ENCODE data around the gene INPP4A.

Gene INPP4A

GRCh38 chr2:98569197-98569793 is 124.6 kb downstream of the INPP4A start:
- Histone ChIP-seq H3K9me3 (ENCODE audit: control insufficient read depth, low read length) (no peaks in the 10 kb centered on the region), H3K4me3 (ENCODE audit: insufficient read depth, low read depth, low read length) (no peak overlapping the region), H3K4me1 (ENCODE audit: control insufficient read depth, insufficient read depth, low read length) (no peaks in the 10 kb centered on the region), H3K36me3 (ENCODE audit: control insufficient read depth, insufficient read depth, low read length) (no peaks in the 10 kb centered on the region), H3K27me3 (ENCODE audit: control insufficient read depth, insufficient read depth, low read length, poor library complexity, severe bottlenecking) (no peaks in the 10 kb centered on the region), H3K27ac (ENCODE audit: insufficient read depth, low read depth, low read length, poor library complexity, severe bottlenecking) (no peak overlapping the region)
- 71% methylated on average over 19 of the region's 19 CpGs for WGBS, 2 experiments

- WGBS, 2 experiments: 94 to 95% methylated on average over 13 of the region's 13 CpGs
Observed at GRCh38 chr2:98569915-98570314, 125.3 kb downstream of the INPP4A start.

GRCh38 chr2:98570356-98570755 is 125.7 kb downstream of the INPP4A start:
- 92 to 96% methylated on average over 5 of the region's 5 CpGs for WGBS, 2 experiments
- no peaks in the 10 kb centered on the region for H3K36me3 ChIP-seq (ENCODE audit: control insufficient read depth, insufficient read depth, low read length)

More at GRCh38 chr2:98569915-98570314, 125.3 kb downstream of the INPP4A start:
- Histone ChIP-seq H3K9me3 (ENCODE audit: control insufficient read depth, low read length) (no peaks in the 10 kb centered on the region), H3K27ac (ENCODE audit: insufficient read depth, low read depth, low read length, poor library complexity, severe bottlenecking) (no peak overlapping the region), H3K4me1 (ENCODE audit: control insufficient read depth, insufficient read depth, low read length) (no peaks in the 10 kb centered on the region), H3K36me3 (ENCODE audit: control insufficient read depth, insufficient read depth, low read length) (no peaks in the 10 kb centered on the region), H3K27me3 (ENCODE audit: control insufficient read depth, insufficient read depth, low read length, poor library complexity, severe bottlenecking) (no peaks in the 10 kb centered on the region), H3K4me3 (ENCODE audit: insufficient read depth, low read depth, low read length) (no peak overlapping the region)

GRCh38 chr2:98571121-98571701 is 126.6 kb downstream of the INPP4A start:
- Histone ChIP-seq H3K36me3 (ENCODE audit: control insufficient read depth, insufficient read depth, low read length) (no peaks in the 10 kb centered on the region), H3K4me3 (ENCODE audit: insufficient read depth, low read depth, low read length) (no peak overlapping the region), H3K9me3 (ENCODE audit: control insufficient read depth, low read length) (no peaks in the 10 kb centered on the region), H3K4me1 (ENCODE audit: control insufficient read depth, insufficient read depth, low read length) (no peaks in the 10 kb centered on the region), H3K27me3 (ENCODE audit: control insufficient read depth, insufficient read depth, low read length, poor library complexity, severe bottlenecking) (no peaks in the 10 kb centered on the region), H3K27ac (ENCODE audit: insufficient read depth, low read depth, low read length, poor library complexity, severe bottlenecking) (no peak overlapping the region)
- 92 to 93% methylated on average over 13 of the region's 13 CpGs for WGBS, 2 experiments

More at GRCh38 chr2:98570356-98570755, 125.7 kb downstream of the INPP4A start:
- H3K27ac ChIP-seq (ENCODE audit: insufficient read depth, low read depth, low read length, poor library complexity, severe bottlenecking): no peak overlapping the region
- H3K4me3 ChIP-seq (ENCODE audit: insufficient read depth, low read depth, low read length): no peak overlapping the region
- no peaks in the 10 kb centered on the region for H3K4me1 ChIP-seq (ENCODE audit: control insufficient read depth, insufficient read depth, low read length)
- no peaks in the 10 kb centered on the region for H3K27me3 ChIP-seq (ENCODE audit: control insufficient read depth, insufficient read depth, low read length, poor library complexity, severe bottlenecking)
- no peaks in the 10 kb centered on the region for H3K9me3 ChIP-seq (ENCODE audit: control insufficient read depth, low read length)

- H3K4me3 ChIP-seq (ENCODE audit: insufficient read depth, low read depth, low read length): no peak overlapping the region
- no peaks in the 10 kb centered on the region for H3K27me3 ChIP-seq (ENCODE audit: control insufficient read depth, insufficient read depth, low read length, poor library complexity, severe bottlenecking)
- H3K4me1 ChIP-seq (ENCODE audit: control insufficient read depth, insufficient read depth, low read length): no peaks in the 10 kb centered on the region
- H3K27ac ChIP-seq (ENCODE audit: insufficient read depth, low read depth, low read length, poor library complexity, severe bottlenecking): no peak overlapping the region
- no peaks in the 10 kb centered on the region for H3K9me3 ChIP-seq (ENCODE audit: control insufficient read depth, low read length)
- WGBS, 2 experiments: 94 to 95% methylated on average over 9 of the region's 9 CpGs
- H3K36me3 ChIP-seq (ENCODE audit: control insufficient read depth, insufficient read depth, low read length): no peaks in the 10 kb centered on the region
Observed at GRCh38 chr2:98571796-98572195, 127.1 kb downstream of the INPP4A start.

- Histone ChIP-seq H3K27me3 (ENCODE audit: control insufficient read depth, insufficient read depth, low read length, poor library complexity, severe bottlenecking) (no peaks in the 10 kb centered on the region), H3K27ac (ENCODE audit: insufficient read depth, low read depth, low read length, poor library complexity, severe bottlenecking) (no peak overlapping the region), H3K4me1 (ENCODE audit: control insufficient read depth, insufficient read depth, low read length) (no peaks in the 10 kb centered on the region), H3K9me3 (ENCODE audit: control insufficient read depth, low read length) (no peaks in the 10 kb centered on the region), H3K4me3 (ENCODE audit: insufficient read depth, low read depth, low read length) (no peak overlapping the region), H3K36me3 (ENCODE audit: control insufficient read depth, insufficient read depth, low read length) (no peaks in the 10 kb centered on the region)
- WGBS, 2 experiments: 87 to 97% methylated on average over 5 of the region's 5 CpGs
Observed at GRCh38 chr2:98572211-98572610, 127.6 kb downstream of the INPP4A start.

- 90 to 94% methylated on average over 15 of the region's 15 CpGs for WGBS, 2 experiments
- no peak overlapping the region for H3K27ac ChIP-seq (ENCODE audit: insufficient read depth, low read depth, low read length, poor library complexity, severe bottlenecking)
- H3K4me1 ChIP-seq (ENCODE audit: control insufficient read depth, insufficient read depth, low read length): no peaks in the 10 kb centered on the region
- H3K27me3 ChIP-seq (ENCODE audit: control insufficient read depth, insufficient read depth, low read length, poor library complexity, severe bottlenecking): no peaks in the 10 kb centered on the region
- no peaks in the 10 kb centered on the region for H3K9me3 ChIP-seq (ENCODE audit: control insufficient read depth, low read length)
- no peak overlapping the region for H3K4me3 ChIP-seq (ENCODE audit: insufficient read depth, low read depth, low read length)
- H3K36me3 ChIP-seq (ENCODE audit: control insufficient read depth, insufficient read depth, low read length): no peaks in the 10 kb centered on the region
Observed at GRCh38 chr2:98572676-98573075, 128.0 kb downstream of the INPP4A start.

- Histone ChIP-seq H3K27me3 (ENCODE audit: control insufficient read depth, insufficient read depth, low read length, poor library complexity, severe bottlenecking) (no peaks in the 10 kb centered on the region), H3K36me3 (ENCODE audit: control insufficient read depth, insufficient read depth, low read length) (no peaks in the 10 kb centered on the region), H3K27ac (ENCODE audit: insufficient read depth, low read depth, low read length, poor library complexity, severe bottlenecking) (no peak overlapping the region), H3K4me3 (ENCODE audit: insufficient read depth, low read depth, low read length) (no peak overlapping the region), H3K4me1 (ENCODE audit: control insufficient read depth, insufficient read depth, low read length) (no peaks in the 10 kb centered on the region), H3K9me3 (ENCODE audit: control insufficient read depth, low read length) (no peaks in the 10 kb centered on the region)
- WGBS, 2 experiments: 94 to 95% methylated on average over 13 of the region's 13 CpGs
Observed at GRCh38 chr2:98573426-98573825, 128.8 kb downstream of the INPP4A start.

- 95 to 96% methylated on average over 21 to 22 of the region's 22 CpGs for WGBS, 2 experiments
- H3K4me1 ChIP-seq (ENCODE audit: control insufficient read depth, insufficient read depth, low read length): no peaks in the 10 kb centered on the region
Observed at GRCh38 chr2:98576666-98577312, 132.1 kb downstream of the INPP4A start.

GRCh38 chr2:98577313-98577712 is 132.7 kb downstream of the INPP4A start:
- no peak overlapping the region for H3K4me3 ChIP-seq (ENCODE audit: insufficient read depth, low read depth, low read length)
- H3K9me3 ChIP-seq (ENCODE audit: control insufficient read depth, low read length): no peaks in the 10 kb centered on the region
- H3K36me3 ChIP-seq (ENCODE audit: control insufficient read depth, insufficient read depth, low read length): no peaks in the 10 kb centered on the region
- no peaks in the 10 kb centered on the region for H3K27me3 ChIP-seq (ENCODE audit: control insufficient read depth, insufficient read depth, low read length, poor library complexity, severe bottlenecking)
- no peaks in the 10 kb centered on the region for H3K4me1 ChIP-seq (ENCODE audit: control insufficient read depth, insufficient read depth, low read length)
- no peak overlapping the region for H3K27ac ChIP-seq (ENCODE audit: insufficient read depth, low read depth, low read length, poor library complexity, severe bottlenecking)
- 91 to 92% methylated on average over 10 of the region's 10 CpGs for WGBS, 2 experiments

More at GRCh38 chr2:98576666-98577312, 132.1 kb downstream of the INPP4A start:
- Histone ChIP-seq H3K9me3 (ENCODE audit: control insufficient read depth, low read length) (no peaks in the 10 kb centered on the region), H3K4me3 (ENCODE audit: insufficient read depth, low read depth, low read length) (no peak overlapping the region), H3K36me3 (ENCODE audit: control insufficient read depth, insufficient read depth, low read length) (no peaks in the 10 kb centered on the region), H3K27me3 (ENCODE audit: control insufficient read depth, insufficient read depth, low read length, poor library complexity, severe bottlenecking) (no peaks in the 10 kb centered on the region), H3K27ac (ENCODE audit: insufficient read depth, low read depth, low read length, poor library complexity, severe bottlenecking) (no peak overlapping the region)

Data from ectodermal cell (in vitro differentiated cells).